Thyroid gland (tissue), 4 donors: ENCODE measurements around the gene MLXIPL.

Experiments
- POLR2A ChIP-seq, 2 donors: fragments of 450-650 bp; IDR thresholded peaks; one replicate each; pipeline ENCODE4 v1.6.1; 2017; ENCODE audit warnings: antibody characterized with exemption in 2 of 2, mild to moderate bottlenecking in 2 of 2, moderate library complexity in 1 of 2
- TF ChIP-seq, protein P1 (sequence below), 6 experiments: fragments of 200-600 bp in 3 of 6; fragments of 450-650 bp in 3 of 6; sonication (generic) in 3 of 6; IDR thresholded peaks; one replicate each; pipeline ENCODE4 v1.5.1; 2016 to 2019; ENCODE audit warnings: antibody characterized with exemption in 6 of 6, mild to moderate bottlenecking in 2 of 6, inconsistent platforms in 1 of 6, moderate library complexity in 1 of 6

GRCh38 chr7:73667344-73668102 lies 43.2 kb upstream of the MLXIPL start, which contains the start of gene VPS37D:
- TF ChIP-seq POLR2A (IDR thresholded peaks at IDR 0.05): peak in 1 of 2 donors; percentile 55
- TF ChIP-seq, protein P1, sequence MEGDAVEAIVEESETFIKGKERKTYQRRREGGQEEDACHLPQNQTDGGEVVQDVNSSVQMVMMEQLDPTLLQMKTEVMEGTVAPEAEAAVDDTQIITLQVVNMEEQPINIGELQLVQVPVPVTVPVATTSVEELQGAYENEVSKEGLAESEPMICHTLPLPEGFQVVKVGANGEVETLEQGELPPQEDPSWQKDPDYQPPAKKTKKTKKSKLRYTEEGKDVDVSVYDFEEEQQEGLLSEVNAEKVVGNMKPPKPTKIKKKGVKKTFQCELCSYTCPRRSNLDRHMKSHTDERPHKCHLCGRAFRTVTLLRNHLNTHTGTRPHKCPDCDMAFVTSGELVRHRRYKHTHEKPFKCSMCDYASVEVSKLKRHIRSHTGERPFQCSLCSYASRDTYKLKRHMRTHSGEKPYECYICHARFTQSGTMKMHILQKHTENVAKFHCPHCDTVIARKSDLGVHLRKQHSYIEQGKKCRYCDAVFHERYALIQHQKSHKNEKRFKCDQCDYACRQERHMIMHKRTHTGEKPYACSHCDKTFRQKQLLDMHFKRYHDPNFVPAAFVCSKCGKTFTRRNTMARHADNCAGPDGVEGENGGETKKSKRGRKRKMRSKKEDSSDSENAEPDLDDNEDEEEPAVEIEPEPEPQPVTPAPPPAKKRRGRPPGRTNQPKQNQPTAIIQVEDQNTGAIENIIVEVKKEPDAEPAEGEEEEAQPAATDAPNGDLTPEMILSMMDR (IDR thresholded peaks at IDR 0.05): peak in 4 of 6 experiments; percentile 77 to 99 (median 97)
